GM19438 (cell line): Measurements from ENCODE around the gene HES5.
"Not testable (repeated sequence)": the region's sequence is repeated elsewhere in the genome, so short reads cannot be mapped to it uniquely, and the experiment has no call there.

Experiments used
- ATAC-seq: cut with Tn5 transposase; IDR thresholded peaks from one replicate; pipeline ENCODE4 v1.9.1; 2021; ENCODE audit warnings: low read depth; ENCODE audit not compliant: unreplicated experiment

HES5 gene

GRCh38 chr1:2529784-2530512, at the start of gene HES5:
Gene HES5, minus strand, starts transcription at chr1:2530263. Its CDS starts 99 bp downstream, at chr1:2530164.
- no peak for ATAC-seq

GRCh38 chr1:2578758-2579118, 48.7 kb upstream of the HES5 start:
- ATAC-seq: no peak

- peak; percentile 26 for ATAC-seq
Observed at GRCh38 chr1:2577565-2578075, 47.6 kb upstream of the HES5 start.

- no peak for ATAC-seq
Observed at GRCh38 chr1:2575801-2576663, 46.0 kb upstream of the HES5 start.

GRCh38 chr1:2574350-2574749, 44.3 kb upstream of the HES5 start:
- no peak for ATAC-seq

- no peak for ATAC-seq
Observed at GRCh38 chr1:2573250-2573920, 43.3 kb upstream of the HES5 start.

GRCh38 chr1:2571348-2571747, 41.3 kb upstream of the HES5 start:
- ATAC-seq: no peak

GRCh38 chr1:2570332-2570731, 40.3 kb upstream of the HES5 start:
- no peak for ATAC-seq

- ATAC-seq: not testable (repeated sequence)
Observed at GRCh38 chr1:2569703-2570102, 39.6 kb upstream of the HES5 start.

- ATAC-seq: no peak
Observed at GRCh38 chr1:2569060-2569459, 39.0 kb upstream of the HES5 start.

GRCh38 chr1:2568187-2568816, 38.2 kb upstream of the HES5 start:
- not testable (repeated sequence) for ATAC-seq

- ATAC-seq: no peak
Observed at GRCh38 chr1:2567083-2567679, 37.1 kb upstream of the HES5 start.

- no peak for ATAC-seq
Observed at GRCh38 chr1:2566101-2567045, 36.3 kb upstream of the HES5 start.

GRCh38 chr1:2564815-2565374, 34.8 kb upstream of the HES5 start:
- ATAC-seq: no peak

GRCh38 chr1:2564006-2564814, 34.1 kb upstream of the HES5 start:
- no peak for ATAC-seq

- ATAC-seq: no peak
Observed at GRCh38 chr1:2563205-2563604, 33.1 kb upstream of the HES5 start.

- no peak for ATAC-seq
Observed at GRCh38 chr1:2561898-2562895, 32.1 kb upstream of the HES5 start.
